T-helper 2 cell (primary cell): ENCODE data around the gene TNRC6A.
A peak's percentile ranks its signal among the peaks of the same experiment; 100 is the strongest.
"Not testable (repeated sequence)": the region's sequence is repeated elsewhere in the genome, so short reads cannot be mapped to it uniquely, and the experiment has no call there.

Source experiments
- DNase-seq, 5 experiments: peaks; one replicate each; pipeline versions ENCODE4 v3.0.0 to v3.0.0-alpha.2; 2012 to 2022
- total RNA-seq, 2 donors: gene quantifications; one replicate each; lab custom pipeline; 2026; lab: John Stamatoyannopoulos, UW

The TNRC6A gene
- total RNA-seq, result 125 to 149 reads per million in 2 donors

GRCh38 chr16:24729243-24729950, at the start of gene TNRC6A:
Gene TNRC6A (plus strand): TSS chr16:24729651. CDS start chr16:24729842, 191 bp downstream.
- DNase-seq, result peak; percentile 56 to 88 (median 70)

GRCh38 chr16:24681793-24682192, 47.7 kb upstream of the TNRC6A start:
- DNase-seq, result no peak

- no peak for DNase-seq
Observed at GRCh38 chr16:24683250-24683649, 46.2 kb upstream of the TNRC6A start.

GRCh38 chr16:24683847-24684493, 45.5 kb upstream of the TNRC6A start:
- DNase-seq, result no peak

- no peak for DNase-seq
Observed at GRCh38 chr16:24685539-24686432, 43.7 kb upstream of the TNRC6A start.

GRCh38 chr16:24686678-24687077, 42.8 kb upstream of the TNRC6A start:
- no peak for DNase-seq

- DNase-seq, result no peak
Observed at GRCh38 chr16:24688359-24688758, 41.1 kb upstream of the TNRC6A start.

- DNase-seq, result no peak
Observed at GRCh38 chr16:24689128-24689527, 40.3 kb upstream of the TNRC6A start.

- no peak for DNase-seq
Observed at GRCh38 chr16:24692854-24693253, 36.6 kb upstream of the TNRC6A start.

GRCh38 chr16:24694931-24695330, 34.5 kb upstream of the TNRC6A start:
- no peak for DNase-seq

GRCh38 chr16:24696699-24697098, 32.8 kb upstream of the TNRC6A start:
- no peak for DNase-seq

GRCh38 chr16:24698308-24698707, 31.1 kb upstream of the TNRC6A start:
- no peak for DNase-seq

GRCh38 chr16:24699151-24699723, 30.2 kb upstream of the TNRC6A start:
- DNase-seq, result no peak

- no peak for DNase-seq
Observed at GRCh38 chr16:24700549-24701392, 28.7 kb upstream of the TNRC6A start.

GRCh38 chr16:24701521-24701951, 27.9 kb upstream of the TNRC6A start:
- no peak for DNase-seq

- DNase-seq, result not testable (repeated sequence)
Observed at GRCh38 chr16:24707760-24708159, 21.7 kb upstream of the TNRC6A start.

GRCh38 chr16:24713379-24713778, 16.1 kb upstream of the TNRC6A start:
- DNase-seq, result no peak

GRCh38 chr16:24717411-24717810, 12.0 kb upstream of the TNRC6A start:
- no peak for DNase-seq

- no peak for DNase-seq
Observed at GRCh38 chr16:24718967-24719521, 10.4 kb upstream of the TNRC6A start.

GRCh38 chr16:24721830-24722238, 7.6 kb upstream of the TNRC6A start:
- peak in 2 of 5 experiments; percentile 34 to 45 for DNase-seq

- no peak for DNase-seq
Observed at GRCh38 chr16:24723663-24724062, 5.8 kb upstream of the TNRC6A start.

- no peak for DNase-seq
Observed at GRCh38 chr16:24728011-24728410, 1.4 kb upstream of the TNRC6A start.
